HG02571 (cell line): ENCODE measurements around the gene GRB10.
"Not testable (repeated sequence)": the region's sequence is repeated elsewhere in the genome, so short reads cannot be mapped to it uniquely, and the experiment has no call there.

Source experiments
- ATAC-seq: cut with Tn5 transposase; IDR thresholded peaks from one replicate; pipeline ENCODE4 v1.9.1; 2021; ENCODE audit warnings: mild to moderate bottlenecking, moderate library complexity; ENCODE audit not compliant: unreplicated experiment

The GRB10 gene

DNA sequence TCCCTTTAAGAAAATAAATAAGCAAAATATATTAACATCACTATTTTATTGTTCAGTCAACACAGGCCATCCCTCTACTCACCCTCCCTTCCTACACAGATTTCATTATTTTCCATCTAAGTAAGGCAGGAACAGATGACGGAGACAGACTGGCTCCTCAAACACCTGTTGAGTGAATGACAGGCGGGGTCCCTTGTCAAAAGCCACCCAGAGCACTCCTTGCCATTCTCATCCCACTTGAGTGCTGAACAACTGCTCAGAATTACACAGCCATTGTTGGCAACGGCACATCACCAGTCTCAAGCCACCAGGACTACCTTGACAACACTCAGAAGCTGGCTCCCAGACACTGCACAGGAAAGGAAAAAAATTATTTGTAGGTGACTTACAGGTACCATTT is 3.3 kb downstream of the GRB10 start:
- no peak for ATAC-seq

DNA sequence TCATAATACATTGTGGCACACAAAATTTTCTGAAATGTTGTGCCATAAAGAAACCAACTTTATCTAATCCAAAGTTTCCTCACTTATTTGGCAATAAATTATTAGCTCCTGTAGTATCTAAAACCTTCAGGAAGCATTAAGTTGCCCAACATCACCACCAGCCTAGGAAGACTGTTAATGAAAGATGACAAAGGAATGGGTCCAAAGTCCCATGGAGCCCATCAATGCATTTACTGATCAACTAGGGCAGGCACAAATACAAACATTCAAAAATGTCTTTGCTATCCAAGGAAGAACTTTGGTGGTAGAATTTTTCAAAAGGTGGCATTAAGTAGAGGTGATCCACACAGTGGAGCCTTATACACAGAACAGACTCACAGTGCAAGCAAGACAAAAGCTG is 4.5 kb downstream of the GRB10 start:
- ATAC-seq: no peak

DNA sequence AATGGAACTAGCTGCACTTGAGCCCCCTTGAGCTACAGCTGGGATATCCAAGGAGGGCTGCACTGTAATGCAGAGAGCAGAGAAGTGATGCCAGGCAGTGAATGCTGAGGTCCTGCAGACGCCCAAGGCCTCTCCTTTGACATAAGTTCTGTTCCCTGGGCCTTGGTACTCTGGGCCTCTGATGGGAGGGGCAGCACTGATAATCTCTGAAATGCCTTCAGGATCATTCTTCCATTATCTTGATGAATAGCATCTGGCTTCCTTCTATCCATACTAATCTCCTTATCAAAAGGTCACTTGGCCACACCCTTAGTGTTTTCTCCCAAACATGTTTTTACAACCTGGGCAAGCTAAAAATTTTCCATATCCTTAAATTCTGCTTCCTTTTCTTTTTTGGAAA is 6.9 kb downstream of the GRB10 start:
- ATAC-seq: no peak

- ATAC-seq: no peak
Measured at GRCh38 chr7:50775231-50775630, 7.5 kb downstream of the GRB10 start.

- no peak for ATAC-seq
Measured at GRCh38 chr7:50774319-50774718, 8.4 kb downstream of the GRB10 start.

DNA sequence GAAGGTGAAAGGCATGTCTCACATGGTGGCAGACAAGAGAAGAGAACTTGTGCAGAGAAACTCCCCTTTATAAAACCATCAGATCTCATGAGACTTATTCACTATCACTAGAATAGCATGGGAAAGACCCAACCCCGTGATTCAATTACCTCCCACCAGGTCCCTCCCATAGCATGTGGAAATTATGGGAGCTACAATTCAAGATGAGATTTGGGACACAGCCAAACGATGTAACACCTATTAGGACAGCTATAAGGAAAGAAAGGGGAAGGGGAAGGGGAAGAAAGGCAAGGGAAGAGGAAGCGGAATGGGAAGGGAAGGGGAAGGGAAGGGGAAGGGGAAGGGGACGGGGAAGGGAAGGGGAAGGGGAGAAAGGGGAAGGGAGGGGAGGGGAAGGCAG is 9.6 kb downstream of the GRB10 start:
- not testable (repeated sequence) for ATAC-seq

DNA sequence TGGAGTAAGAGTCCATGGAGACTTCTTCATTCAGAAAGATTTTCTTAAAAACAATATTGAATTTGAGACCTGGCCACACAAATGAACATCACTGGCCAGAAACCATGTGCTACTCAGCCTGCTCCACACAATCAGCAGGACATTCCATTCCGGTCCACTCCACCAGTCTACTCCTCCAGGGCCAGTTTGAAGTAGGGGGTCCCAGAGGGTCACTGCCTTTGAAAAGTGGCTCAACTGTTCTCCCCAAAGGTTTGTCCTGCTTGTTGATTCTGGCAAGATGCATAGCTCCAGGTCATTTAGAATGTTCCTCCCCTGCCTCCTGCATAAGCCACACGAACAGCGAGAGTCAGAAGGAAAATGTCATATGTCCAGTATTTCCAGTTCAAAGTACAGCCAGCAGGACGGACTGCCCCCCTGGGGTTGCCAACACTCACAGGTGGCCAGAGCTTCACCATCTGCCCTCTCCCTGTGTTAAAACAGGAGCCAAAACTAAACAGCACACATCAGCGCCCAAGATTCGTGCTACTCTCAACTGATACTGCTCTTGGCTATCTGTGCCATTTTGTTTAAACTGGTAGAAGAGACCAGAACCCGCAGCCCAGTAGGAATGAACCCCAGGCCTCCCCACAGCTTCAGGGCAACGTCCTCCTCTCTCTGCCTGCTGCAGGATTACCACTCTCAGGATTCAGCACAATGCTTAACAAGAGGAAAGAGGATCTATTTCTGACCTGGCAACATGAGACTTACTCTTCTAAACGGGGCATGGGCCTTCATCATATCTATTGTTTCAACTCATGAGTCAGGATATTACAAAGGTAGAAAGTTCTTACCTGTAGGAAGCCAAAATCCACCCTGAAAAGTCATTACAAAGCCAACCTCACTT is 11.3 kb downstream of the GRB10 start:
- no peak for ATAC-seq

GRCh38 chr7:50768485-50769474 is 13.9 kb downstream of the GRB10 start:
- ATAC-seq: no peak

- no peak for ATAC-seq
Measured at GRCh38 chr7:50766849-50767207, 15.9 kb downstream of the GRB10 start.

DNA sequence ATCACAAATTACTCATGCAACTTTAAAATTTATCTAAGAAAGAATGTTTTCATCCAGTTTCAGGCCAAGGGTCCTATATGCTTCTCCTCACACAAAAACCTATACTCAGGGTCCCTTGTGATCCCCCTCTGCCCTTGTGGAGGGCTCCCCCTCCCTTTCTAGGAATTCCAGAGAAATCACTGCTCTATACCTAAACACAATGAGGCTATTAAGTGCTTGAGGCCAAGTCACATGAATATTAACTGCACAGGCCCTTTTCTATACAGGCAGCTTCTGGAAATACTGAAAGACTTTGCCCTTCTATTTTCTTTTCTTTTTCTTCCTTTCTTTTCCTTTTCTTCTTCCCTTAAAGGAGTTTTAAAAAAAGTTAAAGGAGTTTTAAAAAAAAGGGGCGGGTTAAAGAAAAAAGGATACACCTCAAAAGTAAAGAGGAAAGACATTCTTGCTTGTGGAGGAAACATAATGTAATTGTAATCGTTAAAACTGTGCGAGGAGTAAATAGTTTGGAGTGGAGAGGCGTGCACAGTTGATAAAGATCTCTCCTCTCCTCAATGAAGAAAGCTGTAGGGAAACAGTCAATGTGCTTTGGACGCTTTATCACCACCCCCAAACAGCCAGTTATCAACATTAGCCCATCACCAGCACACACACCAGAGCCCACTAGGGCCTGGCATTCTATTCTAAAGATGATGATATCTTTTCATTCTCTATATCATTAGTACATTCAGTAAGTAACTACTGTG is 16.4 kb downstream of the GRB10 start:
- ATAC-seq: no peak

- ATAC-seq: no peak
Measured at GRCh38 chr7:50762337-50762736, 20.4 kb downstream of the GRB10 start.

GRCh38 chr7:50761713-50762112 is 21.0 kb downstream of the GRB10 start:
- ATAC-seq: no peak

DNA sequence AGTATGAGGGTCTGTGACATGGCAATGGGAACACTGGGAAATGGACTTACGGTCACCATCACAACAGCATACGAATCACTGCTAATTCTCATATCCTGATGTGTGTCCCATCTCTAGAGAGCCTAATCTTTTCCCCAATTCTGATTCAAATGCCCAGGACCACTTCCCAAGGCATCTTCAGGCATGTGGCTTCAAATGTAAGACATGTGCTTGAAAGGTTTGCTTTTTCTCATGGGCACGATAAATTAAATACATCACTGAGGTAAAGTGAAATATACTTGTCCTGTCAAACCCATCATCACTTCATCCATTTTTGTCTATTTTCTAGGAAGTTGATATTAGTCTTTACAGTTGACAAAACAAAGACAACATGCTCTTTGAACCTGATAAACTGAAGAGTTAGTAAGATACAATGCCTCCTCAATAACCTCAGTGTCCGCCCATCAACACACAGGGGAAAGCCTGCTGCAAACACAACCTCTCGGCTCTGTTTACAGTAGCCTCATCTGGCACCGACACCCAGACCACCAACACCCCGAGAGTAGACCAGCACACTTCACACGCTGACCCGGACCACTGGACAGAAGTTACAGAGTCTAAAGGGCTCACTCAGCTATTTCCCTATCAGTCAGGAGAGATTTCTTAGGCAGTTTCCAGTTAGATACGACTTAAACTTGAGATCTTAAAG is 24.8 kb downstream of the GRB10 start:
- no peak for ATAC-seq

DNA sequence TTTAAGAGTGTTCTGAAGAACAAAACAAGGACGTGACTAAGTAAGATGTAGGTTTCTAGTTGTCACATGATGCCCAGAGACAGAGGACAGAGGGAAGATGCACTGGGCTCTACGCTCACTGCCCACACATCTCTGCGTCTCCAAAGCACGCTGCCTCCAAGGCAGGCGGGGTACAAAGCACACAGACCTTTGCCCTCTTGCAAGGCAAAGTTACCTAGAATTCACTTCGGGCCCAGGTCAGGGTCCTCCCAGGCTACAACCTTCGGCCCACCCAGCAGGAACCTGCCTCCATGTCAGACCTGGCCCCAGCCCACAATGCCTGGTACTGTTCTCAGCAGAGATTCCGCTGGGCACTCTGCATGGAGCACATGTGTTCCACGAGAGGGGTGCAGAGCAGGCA is 26.5 kb downstream of the GRB10 start:
- no peak for ATAC-seq

GRCh38 chr7:50754684-50755083 is 28.0 kb downstream of the GRB10 start:
- ATAC-seq: no peak

- no peak for ATAC-seq
Measured at GRCh38 chr7:50754241-50754640, 28.5 kb downstream of the GRB10 start.

- no peak for ATAC-seq
Measured at GRCh38 chr7:50752422-50752821, 30.3 kb downstream of the GRB10 start.

GRCh38 chr7:50751146-50751545 is 31.6 kb downstream of the GRB10 start:
- no peak for ATAC-seq

DNA sequence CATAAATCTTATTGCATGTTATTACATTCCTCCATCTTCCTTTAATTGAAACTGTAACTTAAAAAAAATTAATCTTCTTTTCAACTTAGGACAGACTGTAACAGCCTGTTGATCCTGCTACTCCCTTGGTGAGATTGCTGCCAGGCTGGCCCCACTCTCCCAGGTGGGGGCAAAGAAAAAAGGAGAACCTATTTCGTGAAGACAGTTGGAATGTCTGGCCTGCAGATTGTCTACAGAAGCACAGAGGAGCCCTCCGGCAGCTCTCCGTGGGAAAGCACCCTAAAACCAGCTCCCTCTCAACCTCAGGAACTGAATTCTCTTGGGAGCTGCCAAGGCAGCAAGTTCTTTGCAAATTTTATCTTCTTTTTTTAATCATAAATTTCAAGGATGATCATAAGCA is 32.8 kb downstream of the GRB10 start:
- ATAC-seq: no peak

GRCh38 chr7:50748472-50748871 is 34.2 kb downstream of the GRB10 start:
- no peak for ATAC-seq

GRCh38 chr7:50745835-50746234 is 36.9 kb downstream of the GRB10 start:
- ATAC-seq: no peak
